B cell (primary cell): ENCODE results near the gene MTUS2.

ENCODE experiments used
- EZH2 ChIP-seq: IDR thresholded peaks from 2 replicates; pipeline ENCODE4 v1.6.1; 2012; ENCODE audit warnings: borderline replicate concordance, low read depth, mild to moderate bottlenecking, moderate library complexity, low read length; ENCODE audit not compliant: insufficient read depth, poor library complexity, severe bottlenecking
- TF ChIP-seq, protein P1 (sequence below): fragments of 200-600 bp; IDR thresholded peaks from one replicate; pipeline ENCODE4 v1.8.0; 2022; ENCODE audit warnings: antibody characterized with exemption, mild to moderate bottlenecking

DNA sequence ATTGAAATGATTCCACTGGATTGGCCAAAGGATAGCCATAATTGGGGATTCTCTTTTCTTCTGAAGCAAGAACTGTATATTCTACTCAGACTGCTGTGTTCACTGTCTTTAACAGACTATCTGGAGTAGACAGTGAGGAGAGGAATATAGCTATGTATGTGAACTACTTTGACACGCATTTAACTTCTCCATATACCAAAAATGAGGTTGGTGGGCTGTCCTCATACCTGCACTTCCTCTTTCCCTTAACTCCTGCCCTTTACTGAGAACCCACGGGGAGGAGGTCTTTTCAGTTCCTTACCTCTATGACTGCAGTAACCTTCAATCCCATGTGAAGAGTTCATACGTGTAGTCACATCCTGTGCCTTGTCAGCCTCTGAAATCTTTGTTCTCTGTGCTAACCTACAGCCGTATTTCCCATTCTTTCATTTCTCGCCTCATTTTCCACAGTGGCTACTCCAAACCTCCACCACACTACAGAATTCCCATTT lies 305.8 kb downstream of the MTUS2 start:
- TF ChIP-seq, protein P1, sequence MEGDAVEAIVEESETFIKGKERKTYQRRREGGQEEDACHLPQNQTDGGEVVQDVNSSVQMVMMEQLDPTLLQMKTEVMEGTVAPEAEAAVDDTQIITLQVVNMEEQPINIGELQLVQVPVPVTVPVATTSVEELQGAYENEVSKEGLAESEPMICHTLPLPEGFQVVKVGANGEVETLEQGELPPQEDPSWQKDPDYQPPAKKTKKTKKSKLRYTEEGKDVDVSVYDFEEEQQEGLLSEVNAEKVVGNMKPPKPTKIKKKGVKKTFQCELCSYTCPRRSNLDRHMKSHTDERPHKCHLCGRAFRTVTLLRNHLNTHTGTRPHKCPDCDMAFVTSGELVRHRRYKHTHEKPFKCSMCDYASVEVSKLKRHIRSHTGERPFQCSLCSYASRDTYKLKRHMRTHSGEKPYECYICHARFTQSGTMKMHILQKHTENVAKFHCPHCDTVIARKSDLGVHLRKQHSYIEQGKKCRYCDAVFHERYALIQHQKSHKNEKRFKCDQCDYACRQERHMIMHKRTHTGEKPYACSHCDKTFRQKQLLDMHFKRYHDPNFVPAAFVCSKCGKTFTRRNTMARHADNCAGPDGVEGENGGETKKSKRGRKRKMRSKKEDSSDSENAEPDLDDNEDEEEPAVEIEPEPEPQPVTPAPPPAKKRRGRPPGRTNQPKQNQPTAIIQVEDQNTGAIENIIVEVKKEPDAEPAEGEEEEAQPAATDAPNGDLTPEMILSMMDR, result no peak
- no peak for TF ChIP-seq EZH2
